Vagina (tissue), 2 donors: ENCODE results near the gene TTLL11. TPM values are rescaled to one million over a fixed set of nuclear protein-coding genes. Genes with fewer than 3 reads are reported as not detected.
A peak's percentile ranks its signal among the peaks of the same experiment; 100 is the strongest.
"Not testable (repeated sequence)": the region's sequence is repeated elsewhere in the genome, so short reads cannot be mapped to it uniquely, and the experiment has no call there.

Source experiments
- DNase-seq, 2 donors: peaks; one replicate each; pipeline ENCODE4 v3.0.0-alpha.2; 2017; ENCODE audit errors: extremely low spot score in 2 of 2
- H3K27ac ChIP-seq: fragments of 200-600 bp; sonication (generic); one replicate; pipeline ENCODE4 v1.5.1; 2019
- H3K27me3 ChIP-seq: fragments of 200-600 bp; sonication (generic); one replicate; pipeline ENCODE4 v1.5.1; 2019
- H3K36me3 ChIP-seq, 2 donors: fragments of 200-600 bp; sonication (generic); one replicate each; pipeline ENCODE4 v1.5.1; 2017 to 2019
- H3K4me1 ChIP-seq: fragments of 200-600 bp; sonication (generic); one replicate; pipeline ENCODE4 v1.5.1; 2019
- H3K4me3 ChIP-seq, 2 donors: fragments of 200-600 bp; sonication (generic); 1 replicate in 1 of 2; 2 replicates in 1 of 2; pipeline ENCODE4 v1.5.1; 2016 to 2019
- H3K9me3 ChIP-seq: fragments of 200-600 bp; sonication (generic); one replicate; pipeline ENCODE4 v1.5.1; 2019
- POLR2A ChIP-seq, 2 donors: fragments of 450-650 bp; IDR thresholded peaks; one replicate each; pipeline ENCODE4 v1.6.1; 2017; ENCODE audit warnings: antibody characterized with exemption in 2 of 2, mild to moderate bottlenecking in 2 of 2, moderate library complexity in 2 of 2
- POLR2AphosphoS5 ChIP-seq, 2 donors: sonication (generic); formaldehyde crosslinking; IDR thresholded peaks; one replicate each; pipeline ENCODE4 v1.9.0; 2017; ENCODE audit warnings: antibody characterized with exemption in 2 of 2, mild to moderate bottlenecking in 2 of 2, low read depth in 1 of 2; ENCODE audit not compliant: insufficient read depth in 1 of 2
- intact Hi-C: fragments of 100-400 bp; cut with DNase I; formaldehyde crosslinking; loops from one replicate; pipeline ENCODE4 v1.15.1; 2023
- total RNA-seq: library from RNA; depleted of rRNA; stranded (reverse); fragments of >200 nt; gene quantifications from one replicate; pipeline ENCODE4 v1.2.3, GENCODE V29; 2016
- TF ChIP-seq, protein P1 (sequence below), 3 experiments: fragments of 450-650 bp in 2 of 3; fragments of 200-600 bp in 1 of 3; sonication (generic) in 1 of 3; IDR thresholded peaks; one replicate each; pipeline ENCODE4 v1.5.1; 2017 to 2019; ENCODE audit warnings: antibody characterized with exemption in 3 of 3, mild to moderate bottlenecking in 2 of 3, moderate library complexity in 2 of 3

The TTLL11 gene
- total RNA-seq, 1 donor from 2014 or later, result 11.0 TPM

DNA sequence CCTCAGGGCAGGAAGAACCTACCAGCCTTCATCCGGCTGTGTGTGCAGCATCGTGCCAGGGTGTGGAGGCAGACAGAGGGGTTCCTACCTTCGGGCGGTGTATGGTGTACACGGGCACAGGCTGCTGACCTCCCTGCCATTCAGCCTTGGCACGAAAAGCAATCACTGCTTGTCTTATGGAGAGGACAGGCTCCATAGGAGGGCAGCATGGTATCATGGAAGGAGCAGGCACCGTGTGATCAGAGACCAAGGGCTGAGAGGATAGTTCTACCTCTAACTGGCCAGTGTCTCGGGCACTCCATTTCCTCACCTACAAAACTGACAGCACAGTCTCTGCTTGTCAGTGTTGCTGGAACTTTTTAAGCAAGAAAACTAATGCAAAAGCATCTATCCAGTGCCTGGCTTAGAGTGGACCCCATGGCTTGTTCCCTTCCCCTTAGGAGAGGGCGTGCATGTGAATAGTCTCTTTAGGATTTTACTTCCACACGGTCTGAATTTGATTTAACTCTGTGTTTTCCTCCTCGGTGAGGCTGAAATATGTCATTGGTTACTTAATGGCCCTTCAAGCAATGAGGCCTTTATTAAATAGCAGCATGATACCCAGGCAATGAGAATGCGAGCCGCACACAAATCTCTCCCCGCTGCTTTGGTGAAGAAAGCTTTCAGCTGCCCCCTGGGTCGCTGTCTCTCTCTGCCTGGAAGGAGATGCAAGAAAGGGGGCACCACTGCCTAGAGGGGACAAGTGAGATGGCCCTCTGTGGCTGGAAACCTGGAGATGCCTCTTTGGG lies 22.2 kb downstream of the TTLL11 start:
- H3K4me3 ChIP-seq, result no peak overlapping the region
- no peaks in the 10 kb centered on the region for H3K36me3 ChIP-seq
- TF ChIP-seq, protein P1, sequence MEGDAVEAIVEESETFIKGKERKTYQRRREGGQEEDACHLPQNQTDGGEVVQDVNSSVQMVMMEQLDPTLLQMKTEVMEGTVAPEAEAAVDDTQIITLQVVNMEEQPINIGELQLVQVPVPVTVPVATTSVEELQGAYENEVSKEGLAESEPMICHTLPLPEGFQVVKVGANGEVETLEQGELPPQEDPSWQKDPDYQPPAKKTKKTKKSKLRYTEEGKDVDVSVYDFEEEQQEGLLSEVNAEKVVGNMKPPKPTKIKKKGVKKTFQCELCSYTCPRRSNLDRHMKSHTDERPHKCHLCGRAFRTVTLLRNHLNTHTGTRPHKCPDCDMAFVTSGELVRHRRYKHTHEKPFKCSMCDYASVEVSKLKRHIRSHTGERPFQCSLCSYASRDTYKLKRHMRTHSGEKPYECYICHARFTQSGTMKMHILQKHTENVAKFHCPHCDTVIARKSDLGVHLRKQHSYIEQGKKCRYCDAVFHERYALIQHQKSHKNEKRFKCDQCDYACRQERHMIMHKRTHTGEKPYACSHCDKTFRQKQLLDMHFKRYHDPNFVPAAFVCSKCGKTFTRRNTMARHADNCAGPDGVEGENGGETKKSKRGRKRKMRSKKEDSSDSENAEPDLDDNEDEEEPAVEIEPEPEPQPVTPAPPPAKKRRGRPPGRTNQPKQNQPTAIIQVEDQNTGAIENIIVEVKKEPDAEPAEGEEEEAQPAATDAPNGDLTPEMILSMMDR (IDR thresholded peaks at IDR 0.05), result no peak
- TF ChIP-seq POLR2AphosphoS5 (IDR thresholded peaks at IDR 0.05; ENCODE audit: insufficient read depth in 1 of 2, low read depth in 1 of 2), result no peak
- no peak for TF ChIP-seq POLR2A (IDR thresholded peaks at IDR 0.05)
- H3K27ac ChIP-seq, result no peak overlapping the region
- DNase-seq, result peak in 1 of 2 donors; percentile 75
- H3K9me3 ChIP-seq, result no peaks in the 10 kb centered on the region
- H3K4me1 ChIP-seq, result peaks cover 4% of the 10 kb centered on the region
- no peaks in the 10 kb centered on the region for H3K27me3 ChIP-seq
- intact Hi-C loops, result no loop called here

DNA sequence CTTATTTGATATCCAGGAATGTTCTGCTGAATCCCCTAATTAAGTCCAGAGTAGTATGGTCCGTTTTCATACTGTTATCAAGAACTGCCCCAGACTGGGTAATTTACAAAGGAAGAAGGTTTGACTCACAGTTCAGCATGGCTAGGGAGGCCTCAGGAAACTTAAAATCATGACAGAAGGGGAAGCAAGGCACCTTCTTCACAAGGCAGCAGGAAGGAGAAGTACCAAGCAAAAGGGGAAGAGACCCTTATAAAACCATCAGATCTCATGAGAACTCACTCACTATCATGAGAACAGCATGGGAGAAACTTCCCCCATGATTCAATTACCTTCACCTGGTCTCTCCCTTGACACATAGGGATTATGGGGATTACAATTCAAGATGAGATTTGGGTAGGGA lies 26.4 kb downstream of the TTLL11 start:
- intact Hi-C loops, H3K36me3 ChIP-seq, H3K9me3 ChIP-seq, DNase-seq, H3K4me3 ChIP-seq, H3K27me3 ChIP-seq, H3K27ac ChIP-seq: not testable (repeated sequence)
- H3K4me1 ChIP-seq, result peaks cover 15% of the 10 kb centered on the region

DNA sequence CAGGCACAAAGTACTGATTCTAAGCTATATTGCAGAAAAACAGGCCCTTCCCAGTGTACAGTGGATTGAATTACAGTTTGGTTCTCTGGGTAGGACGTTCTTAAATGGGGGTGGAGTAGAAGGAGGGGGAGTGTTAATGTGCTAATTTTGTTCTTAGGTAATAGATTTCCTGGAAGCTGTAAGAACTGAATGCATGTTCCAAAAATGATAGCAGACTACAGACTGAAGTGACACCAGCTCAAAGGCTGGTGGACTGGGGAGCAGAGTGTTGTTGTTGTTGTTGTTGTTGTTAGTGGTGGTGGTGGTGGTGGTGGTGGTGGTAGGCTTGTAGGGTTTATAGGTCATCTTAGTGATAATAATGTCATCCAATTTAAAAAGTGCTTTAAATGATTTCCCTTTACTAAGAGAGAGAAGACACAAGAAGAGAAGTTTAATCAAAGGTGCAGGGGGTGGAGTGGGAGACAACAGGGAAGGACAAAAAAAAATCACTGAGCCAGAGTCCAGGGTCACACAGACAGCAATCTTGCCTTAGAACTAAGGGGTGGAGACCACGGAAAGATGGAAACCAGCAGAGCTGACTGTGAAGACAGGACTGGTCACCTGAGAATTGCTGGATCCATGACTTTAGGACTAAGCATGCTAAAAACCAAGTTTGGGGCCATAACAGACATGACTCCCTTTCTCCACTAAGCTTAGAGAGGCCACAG lies 27.0 kb downstream of the TTLL11 start:
- Histone ChIP-seq H3K36me3 (no peaks in the 10 kb centered on the region), H3K4me1 (peaks cover 15% of the 10 kb centered on the region), H3K4me3 (no peak overlapping the region), H3K27ac (no peak overlapping the region), H3K9me3 (no peaks in the 10 kb centered on the region), H3K27me3 (no peaks in the 10 kb centered on the region)
- peak in 1 of 2 donors; percentile 13 for DNase-seq
- intact Hi-C loops, result no loop called here
- TF ChIP-seq POLR2A (IDR thresholded peaks at IDR 0.05) (no peak), POLR2AphosphoS5 (IDR thresholded peaks at IDR 0.05; ENCODE audit: insufficient read depth in 1 of 2, low read depth in 1 of 2) (no peak)
- TF ChIP-seq, protein P1 (IDR thresholded peaks at IDR 0.05), result no peak

DNA sequence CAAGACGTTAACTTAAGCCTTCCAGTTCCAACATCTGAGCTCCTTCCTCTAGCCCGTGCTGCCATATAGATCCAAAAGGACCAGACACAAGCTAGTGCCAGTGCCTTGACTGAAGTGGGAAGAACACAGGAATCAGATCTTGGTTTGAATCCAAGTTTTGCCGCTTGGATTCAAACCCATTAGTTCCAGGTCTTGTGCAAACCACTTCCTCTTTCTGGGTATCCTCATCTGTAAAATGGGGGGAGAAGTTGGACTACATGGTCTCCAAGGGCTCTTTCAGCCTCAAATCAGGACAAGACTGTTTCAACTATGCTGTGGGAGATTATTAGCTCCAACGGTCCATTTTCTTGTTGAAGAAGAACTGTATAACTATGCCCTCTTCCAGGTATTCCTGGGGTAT lies 32.6 kb downstream of the TTLL11 start:
- TF ChIP-seq, protein P1 (IDR thresholded peaks at IDR 0.05), result no peak
- TF ChIP-seq POLR2A (IDR thresholded peaks at IDR 0.05), result no peak
- TF ChIP-seq POLR2AphosphoS5 (IDR thresholded peaks at IDR 0.05; ENCODE audit: insufficient read depth in 1 of 2, low read depth in 1 of 2), result no peak
- no peaks in the 10 kb centered on the region for H3K36me3 ChIP-seq
- intact Hi-C loops, result no loop called here

DNA sequence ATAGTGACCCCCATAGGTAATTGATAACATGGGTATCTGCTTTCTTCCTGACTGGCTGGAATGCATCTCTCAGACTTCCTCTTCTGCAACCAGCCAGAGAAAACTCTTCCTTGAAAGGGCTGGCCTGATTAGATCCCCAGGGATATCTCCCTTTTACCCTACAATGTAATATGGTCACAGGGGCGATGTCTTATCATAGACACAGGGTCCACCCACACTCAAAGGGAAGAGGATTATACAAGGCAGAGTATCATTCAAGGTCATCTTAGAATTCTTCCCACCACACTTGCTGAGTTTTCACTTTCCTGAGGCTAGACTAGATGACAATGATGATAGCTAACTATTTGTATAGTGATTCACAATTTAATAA lies 33.2 kb downstream of the TTLL11 start:
- intact Hi-C loops, result no loop called here
- Histone ChIP-seq H3K27me3 (no peaks in the 10 kb centered on the region), H3K4me1 (peaks cover 3% of the 10 kb centered on the region), H3K27ac (no peak overlapping the region), H3K36me3 (no peaks in the 10 kb centered on the region), H3K9me3 (no peaks in the 10 kb centered on the region), H3K4me3 (no peak overlapping the region)
- no peak for DNase-seq
- TF ChIP-seq POLR2A (IDR thresholded peaks at IDR 0.05) (no peak), POLR2AphosphoS5 (IDR thresholded peaks at IDR 0.05; ENCODE audit: insufficient read depth in 1 of 2, low read depth in 1 of 2) (no peak)
- TF ChIP-seq, protein P1 (IDR thresholded peaks at IDR 0.05), result no peak

More for the DNA sequence above, 32.6 kb downstream of the TTLL11 start:
- Histone ChIP-seq H3K4me1 (peaks cover 9% of the 10 kb centered on the region), H3K27ac (no peak overlapping the region), H3K4me3 (no peak overlapping the region), H3K27me3 (no peaks in the 10 kb centered on the region), H3K9me3 (no peaks in the 10 kb centered on the region)
- DNase-seq, result no peak
